Tibial nerve (tissue), 4 donors: ENCODE measurements around the gene ADCK2. TPM values are rescaled to one million over a fixed set of nuclear protein-coding genes. Genes with fewer than 3 reads are reported as not detected.
"Not testable (repeated sequence)": the region's sequence is repeated elsewhere in the genome, so short reads cannot be mapped to it uniquely, and the experiment has no call there.

Experiments used
- DNase-seq, 2 donors: peaks; one replicate each; pipeline ENCODE4 v3.0.0-alpha.2; 2019; ENCODE audit warnings: low spot score in 2 of 2
- H3K27ac ChIP-seq, 4 donors: fragments of 200-600 bp; sonication (generic) in 3 of 4; one replicate each; pipeline ENCODE4 v1.5.1; 2017 to 2019; ENCODE audit warnings: mild to moderate bottlenecking in 1 of 4
- H3K27me3 ChIP-seq, 2 donors: fragments of 200-600 bp; sonication (generic) in 1 of 2; one replicate each; pipeline versions ENCODE4 v1.5.1 to v1.6.0; 2017 to 2019
- H3K36me3 ChIP-seq, 3 donors: fragments of 200-600 bp; sonication (generic); one replicate each; pipeline ENCODE4 v1.5.1; 2018 to 2019
- H3K4me1 ChIP-seq, 4 donors: fragments of 200-600 bp; sonication (generic) in 3 of 4; one replicate each; pipeline ENCODE4 v1.5.1; 2017 to 2019
- H3K4me3 ChIP-seq, 4 donors: fragments of 200-600 bp; sonication (generic) in 3 of 4; one replicate each; pipeline ENCODE4 v1.5.1; 2017 to 2019; ENCODE audit warnings: mild to moderate bottlenecking in 1 of 4, moderate library complexity in 1 of 4
- H3K9me3 ChIP-seq, 4 donors: fragments of 200-600 bp; sonication (generic) in 3 of 4; one replicate each; pipeline ENCODE4 v1.5.1; 2017 to 2019
- CTCF ChIP-seq, 5 experiments: fragments of 200-600 bp in 3 of 5; fragments of 450-650 bp in 2 of 5; sonication (generic) in 3 of 5; IDR thresholded peaks; one replicate each; pipeline ENCODE4 v1.5.1; 2016 to 2019; ENCODE audit warnings: antibody characterized with exemption in 5 of 5, mild to moderate bottlenecking in 3 of 5, moderate library complexity in 2 of 5
- EP300 ChIP-seq, 2 donors: sonication (generic); formaldehyde crosslinking; IDR thresholded peaks; one replicate each; pipeline ENCODE4 v1.6.1; 2017; ENCODE audit warnings: antibody characterized with exemption in 2 of 2, mild to moderate bottlenecking in 1 of 2
- POLR2A ChIP-seq, 2 donors: fragments of 450-650 bp; IDR thresholded peaks; one replicate each; pipeline ENCODE4 v1.6.1; 2017; ENCODE audit warnings: antibody characterized with exemption in 2 of 2, mild to moderate bottlenecking in 2 of 2, moderate library complexity in 2 of 2
- WGBS, 2 donors: methylation state at CpG; one replicate each; pipeline ENCODE4 v1.1.5; 2018; 5-methylcytosine and 5-hydroxymethylcytosine counted together
- small RNA-seq: library from RNA; depleted of rRNA; stranded (forward); fragments of <200 nt; gene quantifications from one replicate; pipeline ENCODE3, GENCODE V24; 2016
- total RNA-seq, 4 donors: library from RNA; depleted of rRNA; stranded (reverse); fragments of >200 nt; gene quantifications; one replicate each; pipeline ENCODE4 v1.1.0, GENCODE V29; 2016

The ADCK2 gene
- total RNA-seq, 4 donors from 2014 or later = 20.7 to 34.5 (median 26.7) TPM

GRCh38 chr7:140738280-140738679 is 65.5 kb downstream of the ADCK2 start:
- Histone ChIP-seq H3K27ac (no peak overlapping the region), H3K4me1 (no peaks in the 10 kb centered on the region), H3K36me3 (peaks cover 0 to 56% (median 0%) of the 10 kb centered on the region in 3 donors)

DNA sequence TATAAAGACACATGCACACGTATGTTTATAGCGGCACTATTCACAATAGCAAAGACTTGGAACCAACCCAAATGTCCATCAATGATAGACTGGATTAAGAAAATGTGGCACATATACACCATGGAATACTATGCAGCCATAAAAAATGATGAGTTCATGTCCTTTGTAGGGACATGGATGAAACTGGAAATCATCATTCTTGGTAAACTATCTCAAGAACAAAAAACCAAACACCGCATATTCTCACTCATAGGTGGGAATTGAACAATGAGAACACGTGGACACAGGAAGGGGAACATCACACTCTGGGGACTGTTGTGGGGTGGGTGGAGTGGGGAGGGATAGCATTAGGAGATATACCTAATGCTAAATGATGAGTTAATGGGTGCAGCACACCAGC is 70.5 kb downstream of the ADCK2 start:
- not testable (repeated sequence) for H3K9me3 ChIP-seq, H3K27me3 ChIP-seq, H3K4me3 ChIP-seq, DNase-seq, H3K27ac ChIP-seq, H3K4me1 ChIP-seq
- 100% methylated on average over 2 of the region's 4 CpGs for WGBS, 2 donors
- peaks cover 0 to 31% (median 0%) of the 10 kb centered on the region in 3 donors for H3K36me3 ChIP-seq

More at GRCh38 chr7:140738280-140738679, 65.5 kb downstream of the ADCK2 start:
- TF ChIP-seq CTCF (IDR thresholded peaks at IDR 0.05) (no peak), EP300 (IDR thresholded peaks at IDR 0.05) (no peak), POLR2A (IDR thresholded peaks at IDR 0.05) (no peak)
- Histone ChIP-seq H3K9me3 (no peaks in the 10 kb centered on the region), H3K27me3 (no peaks in the 10 kb centered on the region), H3K4me3 (no peak overlapping the region)
- no peak for DNase-seq

DNA sequence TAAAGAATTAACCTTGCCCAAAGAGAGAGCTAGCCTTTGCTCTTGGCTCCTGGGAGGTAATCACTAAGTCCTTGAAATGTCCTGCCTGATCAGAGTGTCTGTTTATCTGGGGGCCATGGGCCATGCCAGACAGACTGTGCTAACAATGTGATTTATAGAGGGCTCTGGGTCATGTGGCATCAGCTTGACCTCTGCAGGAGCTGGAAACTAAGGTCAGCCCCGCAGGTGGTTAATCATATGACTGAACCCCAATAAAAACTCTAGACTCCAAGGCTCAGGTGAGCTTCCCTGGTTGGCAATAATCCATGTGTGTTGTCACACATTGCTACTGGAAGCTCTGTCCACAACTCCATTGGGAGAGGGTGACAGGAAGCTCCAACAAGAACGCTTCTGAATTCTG is 71.3 kb downstream of the ADCK2 start:
- TF ChIP-seq EP300 (IDR thresholded peaks at IDR 0.05) (no peak), POLR2A (IDR thresholded peaks at IDR 0.05) (no peak), CTCF (IDR thresholded peaks at IDR 0.05) (no peak)
- 71 to 74% methylated on average over 2 of the region's 2 CpGs for WGBS, 2 donors
- Histone ChIP-seq H3K27ac (no peak overlapping the region), H3K4me1 (no peaks in the 10 kb centered on the region), H3K27me3 (no peaks in the 10 kb centered on the region), H3K4me3 (no peak overlapping the region), H3K9me3 (no peaks in the 10 kb centered on the region), H3K36me3 (peaks cover 0 to 29% (median 0%) of the 10 kb centered on the region in 3 donors)
- DNase-seq = no peak

Small RNAs within 50 kb of the gene (small RNA-seq; reads per million reads assigned to genes)
- gene RN7SL771P = not detected

Other genes starting within 250 kb of the ADCK2 start
- 10 to 100 TPM; 45.9 to 75.7 (median 60.0) TPM for gene MKRN1, start 193.4 kb upstream of the ADCK2 start, total RNA-seq
- 10 to 100 TPM; 18.3 to 28.0 (median 24.2) TPM for gene DENND2A, start 32.1 kb upstream of the ADCK2 start, total RNA-seq
- 100 to 1,000 TPM; 122 to 288 (median 162) TPM for gene NDUFB2, start 23.8 kb downstream of the ADCK2 start, total RNA-seq